Measurements from ENCODE around the gene ZNF512B.

Gene ZNF512B

GRCh38 chr20:63935447-63935846 is 34.3 kb downstream of the ZNF512B start:
- H2AFZ ChIP-seq (ENCODE audit: low read depth, low read length): no peak overlapping the region
- H4K20me1 ChIP-seq (ENCODE audit: insufficient read depth, low read length): no peaks in the 10 kb centered on the region
- H3K27me3 ChIP-seq (ENCODE audit: low read depth, low read length): no peaks in the 10 kb centered on the region
- TF ChIP-seq CTCF (IDR thresholded peaks at IDR 0.05; ENCODE audit: low read depth, low read length) (no peak), EZH2phosphoT487 (IDR thresholded peaks at IDR 0.05; ENCODE audit: low read depth) (no peak)
- no peaks in the 10 kb centered on the region for H3K4me1 ChIP-seq (ENCODE audit: low read length)
- no peak overlapping the region for H3K27ac ChIP-seq (ENCODE audit: low read length)
- H3K79me2 ChIP-seq (ENCODE audit: low read length): peaks cover 3% of the 10 kb centered on the region; the same call in 1 of the 2 replicates
- peaks cover 43% of the 10 kb centered on the region for H3K36me3 ChIP-seq (replicated peaks; ENCODE audit: low read depth, low read length)
- no peaks in the 10 kb centered on the region for H3K9me3 ChIP-seq (ENCODE audit: insufficient read depth, low read length)
- no peak overlapping the region for H3K4me2 ChIP-seq (ENCODE audit: low read length)
- H3K9ac ChIP-seq (ENCODE audit: low read length): no peak overlapping the region
- no peak overlapping the region for H3K4me3 ChIP-seq (ENCODE audit: low read length)

DNA sequence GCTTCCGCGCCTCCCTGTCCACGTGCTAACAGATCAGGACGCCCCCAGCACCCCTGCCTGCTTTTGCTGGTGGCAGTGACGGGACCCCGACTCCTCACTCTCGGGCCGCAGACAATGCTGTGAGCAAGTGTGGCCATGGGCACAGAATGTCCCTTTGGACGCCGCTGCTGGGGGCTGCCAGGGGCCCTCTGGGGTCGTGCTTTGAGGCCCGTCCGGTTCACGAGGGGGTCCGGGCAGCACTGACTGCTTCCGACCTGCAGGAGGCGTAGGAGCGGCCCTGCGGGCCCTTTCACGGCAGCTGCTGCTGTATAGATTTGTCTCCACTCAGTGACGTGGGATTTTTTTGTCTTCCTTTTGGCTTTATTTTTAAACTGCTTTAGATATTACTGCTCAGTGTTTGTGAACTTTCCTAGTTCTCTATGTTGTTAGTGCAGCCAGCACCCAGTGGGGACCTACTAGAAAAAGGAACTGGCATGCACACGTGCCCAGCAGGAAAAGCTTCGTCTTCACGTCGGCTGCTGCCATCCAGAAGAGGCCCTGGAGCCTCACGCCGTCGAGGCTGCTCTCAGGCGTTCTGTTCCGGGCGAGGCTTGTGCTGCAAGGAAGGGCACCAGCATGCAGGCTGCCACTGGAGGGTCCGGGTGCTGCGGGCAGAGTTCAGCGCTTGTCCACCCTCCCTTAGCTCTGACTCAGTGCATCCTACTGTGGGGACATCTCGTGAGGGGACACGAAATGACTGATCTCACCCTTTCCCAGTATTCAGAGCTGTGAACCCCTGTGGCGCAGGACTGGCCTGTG is 35.3 kb downstream of the ZNF512B start:
- Histone ChIP-seq H4K20me1 (ENCODE audit: insufficient read depth, low read length) (no peaks in the 10 kb centered on the region), H3K9ac (ENCODE audit: low read length) (no peak overlapping the region), H3K4me1 (ENCODE audit: low read length) (no peaks in the 10 kb centered on the region), H3K9me3 (ENCODE audit: insufficient read depth, low read length) (no peaks in the 10 kb centered on the region), H3K4me2 (ENCODE audit: low read length) (no peak overlapping the region), H3K79me2 (ENCODE audit: low read length) (peaks cover 3% of the 10 kb centered on the region; the same call in 1 of the 2 replicates), H3K36me3 (replicated peaks; ENCODE audit: low read depth, low read length) (peaks cover 43% of the 10 kb centered on the region), H3K4me3 (ENCODE audit: low read length) (no peak overlapping the region), H2AFZ (ENCODE audit: low read depth, low read length) (no peak overlapping the region), H3K27ac (ENCODE audit: low read length) (no peak overlapping the region), H3K27me3 (ENCODE audit: low read depth, low read length) (no peaks in the 10 kb centered on the region)
- TF ChIP-seq CTCF (IDR thresholded peaks at IDR 0.05; ENCODE audit: low read depth, low read length) (peak; percentile 27), EZH2phosphoT487 (IDR thresholded peaks at IDR 0.05; ENCODE audit: low read depth) (no peak)

DNA sequence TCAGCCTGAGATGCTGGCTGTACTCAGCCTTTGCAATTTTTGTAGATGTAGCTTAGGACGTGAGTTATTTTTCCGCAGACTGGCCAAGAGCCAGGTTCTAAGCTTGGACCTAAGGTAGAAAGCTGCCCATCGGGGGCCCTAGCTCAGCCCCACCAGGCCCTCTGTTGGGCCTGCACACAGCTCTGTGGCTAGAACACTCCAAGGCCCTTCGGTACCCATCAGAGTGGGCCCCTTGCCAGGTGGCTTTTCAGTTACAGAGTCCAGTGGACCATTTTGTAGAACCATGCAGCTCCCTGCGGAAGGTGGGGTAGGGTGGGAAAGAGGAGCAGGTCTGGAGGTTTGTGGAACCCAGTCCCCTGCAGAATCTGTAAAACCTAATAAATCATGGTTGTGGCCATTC is 36.1 kb downstream of the ZNF512B start:
- Histone ChIP-seq H2AFZ (ENCODE audit: low read depth, low read length) (no peak overlapping the region), H3K9me3 (ENCODE audit: insufficient read depth, low read length) (no peaks in the 10 kb centered on the region), H3K79me2 (ENCODE audit: low read length) (peaks cover 3% of the 10 kb centered on the region; the same call in 1 of the 2 replicates), H3K4me1 (ENCODE audit: low read length) (no peaks in the 10 kb centered on the region), H3K27me3 (ENCODE audit: low read depth, low read length) (no peaks in the 10 kb centered on the region), H3K4me3 (ENCODE audit: low read length) (no peak overlapping the region), H3K36me3 (replicated peaks; ENCODE audit: low read depth, low read length) (peaks cover 45% of the 10 kb centered on the region), H4K20me1 (ENCODE audit: insufficient read depth, low read length) (no peaks in the 10 kb centered on the region), H3K27ac (ENCODE audit: low read length) (no peak overlapping the region), H3K9ac (ENCODE audit: low read length) (no peak overlapping the region), H3K4me2 (ENCODE audit: low read length) (no peak overlapping the region)
- TF ChIP-seq EZH2phosphoT487 (IDR thresholded peaks at IDR 0.05; ENCODE audit: low read depth): no peak
- TF ChIP-seq CTCF (IDR thresholded peaks at IDR 0.05; ENCODE audit: low read depth, low read length): no peak

DNA sequence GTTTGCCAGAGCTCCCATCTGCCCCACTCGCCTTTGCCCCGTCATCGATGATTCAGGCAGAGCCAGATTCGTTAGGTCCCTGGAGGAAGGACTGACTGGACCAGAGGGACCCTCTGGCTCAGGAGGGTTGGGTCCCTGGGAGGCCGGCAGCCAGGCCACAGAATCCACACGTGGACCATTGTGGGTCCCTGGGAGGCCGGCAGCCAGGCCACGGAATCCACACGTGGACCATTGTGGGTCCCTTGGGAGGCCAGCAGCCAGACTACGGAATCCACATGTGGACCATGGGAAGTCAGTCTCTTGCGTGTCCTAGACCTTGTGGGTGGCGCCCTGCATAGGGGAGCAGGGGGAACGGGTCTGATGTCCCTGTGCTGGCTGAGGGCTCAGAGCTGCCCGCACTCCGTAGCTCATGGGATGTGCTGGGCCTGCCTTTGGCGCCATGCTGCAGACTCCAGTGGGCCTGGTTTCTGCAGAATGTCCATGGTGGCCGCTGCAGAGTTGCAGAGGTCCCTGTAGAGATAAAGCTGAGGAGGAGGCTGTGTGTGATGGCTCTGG is 37.0 kb downstream of the ZNF512B start:
- TF ChIP-seq EZH2phosphoT487 (IDR thresholded peaks at IDR 0.05; ENCODE audit: low read depth) (no peak), CTCF (IDR thresholded peaks at IDR 0.05; ENCODE audit: low read depth, low read length) (no peak)
- H3K27me3 ChIP-seq (ENCODE audit: low read depth, low read length): no peaks in the 10 kb centered on the region
- H3K4me2 ChIP-seq (ENCODE audit: low read length): no peak overlapping the region
- H3K9ac ChIP-seq (ENCODE audit: low read length): no peak overlapping the region
- H2AFZ ChIP-seq (ENCODE audit: low read depth, low read length): no peak overlapping the region
- no peaks in the 10 kb centered on the region for H4K20me1 ChIP-seq (ENCODE audit: insufficient read depth, low read length)
- peaks cover 3% of the 10 kb centered on the region; the same call in 1 of the 2 replicates for H3K79me2 ChIP-seq (ENCODE audit: low read length)
- no peak overlapping the region for H3K27ac ChIP-seq (ENCODE audit: low read length)
- peaks cover 52% of the 10 kb centered on the region for H3K36me3 ChIP-seq (replicated peaks; ENCODE audit: low read depth, low read length)
- H3K9me3 ChIP-seq (ENCODE audit: insufficient read depth, low read length): no peaks in the 10 kb centered on the region
- H3K4me1 ChIP-seq (ENCODE audit: low read length): no peaks in the 10 kb centered on the region
- H3K4me3 ChIP-seq (ENCODE audit: low read length): no peak overlapping the region

All from OCI-LY3 (cell line).